HG02981 (cell line): Measurements from ENCODE around the gene SHFL.

ENCODE experiments used
- ATAC-seq: cut with Tn5 transposase; IDR thresholded peaks from one replicate; pipeline ENCODE4 v1.9.1; 2021; ENCODE audit warnings: mild to moderate bottlenecking, moderate library complexity; ENCODE audit not compliant: unreplicated experiment

SHFL gene

GRCh38 chr19:10085641-10086590 lies at the start of gene SHFL:
Gene SHFL, plus strand, starts transcription at chr19:10086317. Its CDS starts 111 bp downstream, at chr19:10086428.
- ATAC-seq = peak; percentile 76

GRCh38 chr19:10036601-10037071 lies 49.5 kb upstream of the SHFL start:
- no peak for ATAC-seq

GRCh38 chr19:10037367-10037766 lies 48.8 kb upstream of the SHFL start:
- no peak for ATAC-seq

- ATAC-seq = no peak
Observed at GRCh38 chr19:10037809-10038208, 48.3 kb upstream of the SHFL start.

- ATAC-seq = no peak
Observed at GRCh38 chr19:10043286-10043927, 42.7 kb upstream of the SHFL start.

GRCh38 chr19:10044390-10044789 lies 41.7 kb upstream of the SHFL start:
- no peak for ATAC-seq

- ATAC-seq = no peak
Observed at GRCh38 chr19:10045371-10045770, 40.7 kb upstream of the SHFL start.

GRCh38 chr19:10049626-10050025 lies 36.5 kb upstream of the SHFL start:
- no peak for ATAC-seq

- ATAC-seq = no peak
Observed at GRCh38 chr19:10052602-10053360, 33.3 kb upstream of the SHFL start.

- ATAC-seq = no peak
Observed at GRCh38 chr19:10061717-10062310, 24.3 kb upstream of the SHFL start.

GRCh38 chr19:10068205-10068604 lies 17.9 kb upstream of the SHFL start:
- ATAC-seq = no peak

- ATAC-seq = no peak
Observed at GRCh38 chr19:10069046-10069445, 17.1 kb upstream of the SHFL start.

- no peak for ATAC-seq
Observed at GRCh38 chr19:10070730-10071446, 15.2 kb upstream of the SHFL start.

GRCh38 chr19:10074153-10074552 lies 12.0 kb upstream of the SHFL start:
- ATAC-seq = no peak

GRCh38 chr19:10076535-10076934 lies 9.6 kb upstream of the SHFL start:
- ATAC-seq = no peak

GRCh38 chr19:10078329-10078728 lies 7.8 kb upstream of the SHFL start:
- ATAC-seq = no peak

GRCh38 chr19:10079031-10079453 lies 7.1 kb upstream of the SHFL start:
- no peak for ATAC-seq

GRCh38 chr19:10083911-10084310 lies 2.2 kb upstream of the SHFL start:
- ATAC-seq = no peak

GRCh38 chr19:10084803-10085202 lies 1.3 kb upstream of the SHFL start:
- no peak for ATAC-seq

- no peak for ATAC-seq
Observed at GRCh38 chr19:10086591-10087192, 575 bp downstream of the SHFL start.
